GM19351 (cell line): Measurements from ENCODE around the gene CTSS.

Experiments
- ATAC-seq: cut with Tn5 transposase; IDR thresholded peaks from one replicate; pipeline ENCODE4 v1.9.1; 2021; ENCODE audit warnings: mild to moderate bottlenecking, moderate library complexity; ENCODE audit not compliant: unreplicated experiment

The CTSS gene

GRCh38 chr1:150706091-150706490 is 59.5 kb downstream of the CTSS start:
- ATAC-seq = no peak

GRCh38 chr1:150703427-150703826 is 62.2 kb downstream of the CTSS start:
- no peak for ATAC-seq

GRCh38 chr1:150696995-150697927 is 68.3 kb downstream of the CTSS start, which contains the start of gene GOLPH3L:
GOLPH3L (minus strand) TSS chr1:150697154; CDS start chr1:150694838, 2,316 bp downstream.
- ATAC-seq = peak; percentile 97

GRCh38 chr1:150696590-150696989 is 69.0 kb downstream of the CTSS start:
- no peak for ATAC-seq

- no peak for ATAC-seq
Measured at GRCh38 chr1:150696162-150696561, 69.4 kb downstream of the CTSS start.

- ATAC-seq = no peak
Measured at GRCh38 chr1:150695561-150695960, 70.0 kb downstream of the CTSS start.

GRCh38 chr1:150692720-150693119 is 72.9 kb downstream of the CTSS start:
- ATAC-seq = no peak

GRCh38 chr1:150688763-150689162 is 76.8 kb downstream of the CTSS start:
- no peak for ATAC-seq

GRCh38 chr1:150686275-150686674 is 79.3 kb downstream of the CTSS start:
- ATAC-seq = no peak

GRCh38 chr1:150683914-150684313 is 81.7 kb downstream of the CTSS start:
- ATAC-seq = no peak
